Neural crest cell (in vitro differentiated cells): ENCODE measurements around the gene CACNA2D3. TPM values are rescaled to one million over a fixed set of nuclear protein-coding genes. Genes with fewer than 3 reads are reported as not detected.

Experiments
- DNase-seq: peaks from one replicate; pipeline ENCODE4 v3.0.0; 2021; ENCODE audit warnings: low read depth, mixed read lengths, low spot score
- H3K27ac Mint-ChIP-seq: one replicate; pipeline ENCODE4 v1.8.0; 2021; ENCODE audit warnings: mild to moderate bottlenecking, mixed read lengths; ENCODE audit not compliant: unreplicated experiment
- H3K27me3 Mint-ChIP-seq: 2 replicates; pipeline ENCODE4 v1.8.0; 2021; ENCODE audit warnings: low read depth, mild to moderate bottlenecking, mixed read lengths
- H3K36me3 Mint-ChIP-seq: 2 replicates; pipeline ENCODE4 v1.8.0; 2021; ENCODE audit warnings: low read depth, mild to moderate bottlenecking, mixed read lengths
- H3K4me1 Mint-ChIP-seq: 2 replicates; pipeline ENCODE4 v1.8.0; 2021; ENCODE audit warnings: mixed read lengths
- H3K4me3 Mint-ChIP-seq: one replicate; pipeline ENCODE4 v1.8.0; 2021; ENCODE audit warnings: mild to moderate bottlenecking, mixed read lengths
- H3K9me3 Mint-ChIP-seq: 2 replicates; pipeline ENCODE4 v1.8.0; 2021; ENCODE audit warnings: mixed read lengths
- total RNA-seq: library from RNA; stranded (reverse); gene quantifications from 2 replicates; pipeline ENCODE4 v1.2.1, GENCODE V29; 2021
- TF ChIP-seq, protein P1 (sequence below): fragments of 200-600 bp; sonication (generic); conservative IDR thresholded peaks from 2 replicates; pipeline ENCODE4 v1.5.0; 2021; ENCODE audit warnings: antibody characterized with exemption, mild to moderate bottlenecking

CACNA2D3 gene
- total RNA-seq, 1 donor from 2014 or later: 0.82 TPM

DNA sequence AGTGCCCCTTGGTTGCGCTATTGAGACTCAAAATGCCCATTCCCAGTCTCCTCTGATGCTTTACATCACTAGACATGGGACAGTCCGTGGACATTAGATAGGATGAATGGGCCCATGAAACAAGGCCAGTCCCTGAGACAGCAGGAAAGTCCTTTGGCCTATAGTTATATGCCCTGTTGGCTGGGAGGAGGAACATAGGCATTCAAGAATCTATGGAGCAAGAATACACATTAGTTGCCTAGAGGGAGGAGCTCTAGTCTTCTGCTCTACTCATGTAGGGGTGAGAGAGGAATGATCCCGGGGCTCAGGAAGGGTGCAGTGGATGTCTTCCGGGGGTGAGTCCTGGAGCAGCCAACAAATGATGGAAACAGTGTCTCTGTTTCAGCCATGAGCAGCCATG lies 863.5 kb downstream of the CACNA2D3 start:
- Mint-ChIP-seq H3K27ac (no peak overlapping the region), H3K4me1 (peaks cover 38% of the 10 kb centered on the region), H3K27me3 (no peaks in the 10 kb centered on the region), H3K4me3 (no peak overlapping the region), H3K9me3 (peaks cover 3% of the 10 kb centered on the region), H3K36me3 (no peaks in the 10 kb centered on the region)
- DNase-seq: no peak
- TF ChIP-seq, protein P1, sequence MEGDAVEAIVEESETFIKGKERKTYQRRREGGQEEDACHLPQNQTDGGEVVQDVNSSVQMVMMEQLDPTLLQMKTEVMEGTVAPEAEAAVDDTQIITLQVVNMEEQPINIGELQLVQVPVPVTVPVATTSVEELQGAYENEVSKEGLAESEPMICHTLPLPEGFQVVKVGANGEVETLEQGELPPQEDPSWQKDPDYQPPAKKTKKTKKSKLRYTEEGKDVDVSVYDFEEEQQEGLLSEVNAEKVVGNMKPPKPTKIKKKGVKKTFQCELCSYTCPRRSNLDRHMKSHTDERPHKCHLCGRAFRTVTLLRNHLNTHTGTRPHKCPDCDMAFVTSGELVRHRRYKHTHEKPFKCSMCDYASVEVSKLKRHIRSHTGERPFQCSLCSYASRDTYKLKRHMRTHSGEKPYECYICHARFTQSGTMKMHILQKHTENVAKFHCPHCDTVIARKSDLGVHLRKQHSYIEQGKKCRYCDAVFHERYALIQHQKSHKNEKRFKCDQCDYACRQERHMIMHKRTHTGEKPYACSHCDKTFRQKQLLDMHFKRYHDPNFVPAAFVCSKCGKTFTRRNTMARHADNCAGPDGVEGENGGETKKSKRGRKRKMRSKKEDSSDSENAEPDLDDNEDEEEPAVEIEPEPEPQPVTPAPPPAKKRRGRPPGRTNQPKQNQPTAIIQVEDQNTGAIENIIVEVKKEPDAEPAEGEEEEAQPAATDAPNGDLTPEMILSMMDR: no peak

DNA sequence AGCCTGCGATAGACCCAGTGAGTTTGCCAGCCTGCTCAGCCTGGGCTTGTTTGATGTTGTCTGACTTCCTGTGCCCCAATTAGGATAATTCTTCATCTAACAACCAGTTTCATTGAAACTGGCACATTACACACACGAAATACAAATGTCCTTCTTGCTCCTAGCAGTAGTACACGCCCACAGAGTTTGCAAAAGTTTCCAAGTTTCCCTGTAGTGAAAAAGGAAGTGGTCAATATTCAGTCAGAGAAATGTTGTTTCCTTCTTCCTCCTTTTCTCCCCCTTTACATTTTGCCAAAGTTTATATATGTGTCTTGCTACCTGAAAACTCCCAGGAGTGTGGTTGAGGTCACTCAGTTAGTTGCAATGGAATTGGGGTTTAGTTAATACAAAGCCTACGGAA lies 863.9 kb downstream of the CACNA2D3 start:
- Mint-ChIP-seq H3K27me3 (no peaks in the 10 kb centered on the region), H3K36me3 (no peaks in the 10 kb centered on the region), H3K9me3 (peaks cover under 1% of the 10 kb centered on the region), H3K27ac (peak overlapping the region; percentile 29), H3K4me3 (no peak overlapping the region), H3K4me1 (peaks cover 34% of the 10 kb centered on the region)
- DNase-seq: no peak
- TF ChIP-seq, protein P1: no peak

DNA sequence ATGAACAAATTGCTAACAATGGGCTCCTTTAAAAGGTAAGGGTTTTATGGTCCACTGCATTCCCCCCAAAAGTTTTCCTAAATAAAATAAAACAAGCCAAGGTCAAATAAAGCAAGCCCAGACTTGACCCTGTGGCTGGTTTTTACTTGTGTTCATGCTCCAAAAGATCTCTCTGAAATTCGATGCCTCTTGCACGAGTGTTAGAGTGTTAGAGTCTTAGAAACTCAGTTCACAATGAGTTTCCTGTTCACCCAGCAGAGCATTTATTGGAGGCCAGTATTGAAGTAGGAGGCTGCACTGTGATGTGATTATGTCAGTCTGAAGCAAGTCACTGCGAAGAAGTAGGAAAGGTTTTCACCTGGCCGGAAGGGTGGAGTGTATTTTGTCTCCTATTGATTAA lies 865.4 kb downstream of the CACNA2D3 start:
- no peak for DNase-seq
- Mint-ChIP-seq H3K4me3 (no peak overlapping the region), H3K36me3 (no peaks in the 10 kb centered on the region), H3K27me3 (no peaks in the 10 kb centered on the region), H3K4me1 (peaks cover 34% of the 10 kb centered on the region), H3K27ac (peak overlapping the region; percentile 1), H3K9me3 (no peaks in the 10 kb centered on the region)
- TF ChIP-seq, protein P1: no peak

DNA sequence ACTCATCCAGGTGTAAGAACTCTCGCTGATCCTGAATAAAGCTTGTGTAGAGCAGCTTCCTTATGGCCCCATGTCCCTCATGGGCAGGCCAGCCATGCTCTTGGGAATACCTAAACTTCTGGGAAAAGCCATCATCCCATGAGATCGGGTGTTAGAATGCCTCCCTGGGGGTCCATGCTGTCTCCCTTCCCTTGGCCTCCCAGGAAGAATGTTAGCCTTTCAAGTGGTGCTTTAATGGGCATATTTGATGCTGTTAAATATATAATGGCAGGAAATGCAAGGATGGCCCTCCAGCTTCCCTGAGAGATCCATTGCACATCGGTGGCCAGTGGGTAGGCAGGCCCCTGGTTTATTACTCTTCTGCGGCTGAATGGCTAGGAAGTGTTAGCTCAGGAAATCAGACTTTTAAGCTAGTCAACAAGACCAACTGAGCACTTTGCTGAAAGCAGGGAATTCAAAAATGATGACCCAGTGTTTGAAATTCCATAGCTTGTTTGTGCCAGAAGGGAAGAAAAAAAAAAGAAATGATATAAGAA lies 866.0 kb downstream of the CACNA2D3 start:
- Mint-ChIP-seq H3K4me1 (peaks cover 34% of the 10 kb centered on the region), H3K27me3 (no peaks in the 10 kb centered on the region), H3K27ac (no peak overlapping the region), H3K9me3 (no peaks in the 10 kb centered on the region), H3K36me3 (no peaks in the 10 kb centered on the region), H3K4me3 (no peak overlapping the region)
- DNase-seq: no peak
- TF ChIP-seq, protein P1: no peak

DNA sequence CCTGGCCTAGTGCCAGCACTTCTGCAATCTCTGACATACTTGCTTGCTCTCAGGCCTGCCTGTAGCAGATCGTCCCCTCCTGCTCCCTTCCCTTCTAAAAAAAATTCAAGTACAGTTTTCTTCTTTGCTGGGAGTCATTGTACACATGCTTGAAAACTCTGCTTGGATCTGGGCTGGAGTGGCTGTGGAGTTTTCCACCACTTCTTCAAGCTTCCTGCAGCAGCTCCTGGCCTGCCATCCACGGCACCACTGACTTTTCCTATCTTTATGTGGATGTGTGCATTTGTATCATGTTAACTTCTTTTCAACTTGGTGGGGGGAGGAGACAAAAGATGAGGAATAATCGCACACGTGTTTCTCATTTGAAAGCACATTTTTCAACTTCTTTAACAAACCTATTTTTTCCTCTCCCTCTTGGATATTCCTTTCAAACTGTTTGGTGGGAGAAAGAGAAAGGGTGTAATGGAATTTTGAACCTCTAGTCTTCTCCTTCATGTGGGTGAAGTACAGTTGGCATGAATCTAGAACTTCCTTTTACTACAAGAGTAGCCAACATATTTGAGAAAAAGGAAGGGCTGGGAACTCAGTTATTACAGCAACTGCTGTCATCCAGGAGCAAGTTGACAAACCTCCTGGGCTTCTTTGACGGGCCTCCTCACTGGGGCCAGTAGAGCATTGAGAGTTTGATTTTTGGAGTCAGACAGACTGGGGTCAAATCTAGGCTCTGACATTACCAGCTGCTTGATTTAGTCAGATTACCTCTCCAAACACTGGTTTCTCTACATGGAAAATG lies 866.7 kb downstream of the CACNA2D3 start:
- DNase-seq: no peak
- Mint-ChIP-seq H3K36me3 (no peaks in the 10 kb centered on the region), H3K4me1 (peaks cover 32% of the 10 kb centered on the region), H3K9me3 (no peaks in the 10 kb centered on the region), H3K27me3 (no peaks in the 10 kb centered on the region), H3K27ac (peak overlapping the region; percentile 15), H3K4me3 (no peak overlapping the region)
- TF ChIP-seq, protein P1: no peak
